HG03095 (cell line): ENCODE results near the gene PXN.

Source experiments
- ATAC-seq: cut with Tn5 transposase; IDR thresholded peaks from one replicate; pipeline ENCODE4 v1.9.1; 2021; ENCODE audit warnings: moderate library complexity; ENCODE audit not compliant: unreplicated experiment

Gene PXN

DNA sequence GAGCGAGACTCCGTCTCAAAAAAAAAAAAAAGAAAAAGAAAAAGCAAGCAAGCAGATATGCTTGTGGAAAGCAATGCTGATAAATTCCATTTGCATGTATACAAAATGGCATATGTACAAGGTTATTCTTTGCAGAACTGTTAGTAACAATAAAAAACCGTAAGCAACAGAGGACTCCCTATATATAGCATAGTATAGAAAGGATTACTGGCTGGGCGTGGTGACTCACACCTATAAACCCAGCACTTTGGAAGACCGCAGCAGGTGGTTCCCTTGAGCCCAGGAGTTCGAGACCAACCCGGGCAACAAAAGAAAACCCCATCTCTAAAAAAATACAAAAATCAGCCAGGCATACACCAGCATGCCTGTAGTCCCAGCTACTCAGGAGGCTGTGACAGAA, 84.6 kb downstream of the PXN start:
- no peak for ATAC-seq

DNA sequence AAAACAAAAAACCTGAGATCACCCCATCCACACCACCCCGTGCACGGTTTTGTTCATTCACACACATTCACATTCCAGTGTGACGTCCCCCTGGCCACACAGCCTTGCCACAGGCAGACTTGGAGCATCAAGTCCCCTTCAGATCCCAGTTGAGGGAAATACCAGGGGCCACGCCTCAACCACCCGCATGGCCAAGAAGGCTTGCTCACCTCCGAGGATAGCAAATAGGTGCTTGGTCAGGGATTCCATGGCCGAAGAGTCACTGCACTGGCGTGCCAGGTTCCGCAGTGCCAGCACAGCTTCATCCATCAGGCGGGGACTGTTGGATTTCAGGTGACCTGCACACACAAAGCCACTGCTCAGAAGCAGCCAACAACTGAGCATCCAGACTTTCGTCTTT, 90.0 kb downstream of the PXN start:
- no peak for ATAC-seq

DNA sequence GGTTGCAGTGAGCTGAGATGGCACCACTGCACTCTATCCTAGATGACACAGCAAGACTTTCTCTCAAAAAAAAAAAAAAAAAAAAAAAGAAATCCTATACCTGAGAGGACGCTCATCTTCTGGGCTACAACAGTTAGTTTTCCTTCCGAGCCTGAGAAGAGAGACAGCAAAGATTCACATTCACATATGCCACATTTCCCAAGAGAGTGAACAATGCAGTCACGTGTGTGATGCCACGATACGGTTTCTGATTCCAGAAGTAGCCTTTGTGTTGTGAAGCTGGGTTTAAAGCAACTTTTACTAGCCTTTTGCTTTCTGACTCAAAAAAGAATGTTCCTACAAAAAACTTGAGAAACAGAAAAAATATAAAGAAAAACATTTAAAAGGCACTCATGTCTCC, 90.5 kb downstream of the PXN start:
- ATAC-seq, result no peak

DNA sequence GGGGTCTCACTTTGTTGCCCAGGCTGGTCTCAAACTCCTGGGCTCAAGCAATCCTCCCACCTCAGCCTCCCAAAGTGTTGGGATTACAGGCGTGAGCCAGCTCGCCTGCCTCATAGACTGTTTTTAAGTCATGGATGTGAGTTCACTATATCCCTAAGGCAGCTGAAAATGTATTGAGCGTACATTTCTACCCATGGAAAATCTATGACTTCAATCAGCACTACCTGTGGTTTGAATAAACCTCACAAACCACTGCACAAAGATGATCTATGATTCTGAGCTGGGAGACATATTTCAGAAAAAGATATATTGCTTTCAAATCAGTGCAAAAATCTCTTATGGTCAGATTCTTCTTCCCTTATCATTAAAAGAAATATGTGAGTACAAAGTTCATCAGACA, 93.5 kb downstream of the PXN start:
- no peak for ATAC-seq

DNA sequence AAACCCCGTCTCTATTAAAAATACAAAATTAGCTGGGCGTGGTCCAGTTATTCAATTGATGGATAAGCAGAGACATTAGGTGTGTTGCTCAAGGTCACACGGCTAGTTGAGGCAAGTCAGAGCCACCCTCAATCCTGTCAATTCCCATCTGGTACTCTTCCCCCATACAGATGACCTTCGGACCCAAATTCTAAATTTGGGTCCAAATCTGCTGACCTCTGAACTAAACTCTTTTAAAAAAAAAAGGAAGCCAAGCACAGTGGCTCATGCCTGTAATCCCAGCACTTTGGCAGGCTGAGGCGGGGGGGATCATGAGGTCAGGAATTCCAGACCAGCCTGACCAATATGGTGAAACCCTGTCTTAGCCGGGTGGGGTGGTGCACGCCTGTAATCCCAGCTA, 94.9 kb downstream of the PXN start:
- ATAC-seq, result no peak

DNA sequence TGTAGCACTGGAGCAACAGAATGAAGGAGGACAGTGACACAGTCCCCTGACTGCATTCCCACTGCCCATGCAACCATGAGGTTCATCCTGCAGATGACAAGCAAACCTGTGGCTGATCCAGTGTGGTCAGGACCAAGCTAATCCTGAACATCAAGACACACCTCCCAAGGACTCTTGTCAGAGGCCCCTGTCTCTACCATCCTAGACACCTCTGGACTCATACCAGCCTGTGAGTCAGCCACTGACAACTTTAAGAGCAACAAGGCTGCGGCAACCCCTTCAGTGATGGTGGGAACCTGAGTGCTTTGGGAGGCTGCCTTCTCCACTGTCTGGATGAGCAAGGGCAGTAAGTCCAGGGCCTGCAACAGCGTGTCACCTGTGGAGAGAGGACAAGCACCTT, 95.6 kb downstream of the PXN start:
- ATAC-seq, result no peak

DNA sequence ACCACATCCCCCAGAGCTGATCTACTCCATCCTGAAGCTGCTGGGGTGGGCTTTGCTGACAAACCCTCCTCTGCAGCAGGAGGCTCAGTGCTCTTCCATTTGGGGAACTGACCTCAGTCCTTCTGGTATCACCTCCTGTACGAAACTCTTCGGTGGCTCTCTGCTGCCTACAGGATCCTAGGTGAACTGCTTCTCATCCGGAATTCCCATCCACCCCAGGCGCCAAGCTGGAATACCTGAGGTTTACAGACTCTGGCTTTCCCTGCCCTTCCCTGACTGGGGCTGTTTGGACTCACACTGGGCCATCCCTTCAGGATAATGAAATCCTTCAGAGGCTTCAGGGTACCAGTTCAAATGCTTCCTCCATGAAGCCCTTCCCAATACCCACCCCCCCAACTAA, 97.2 kb downstream of the PXN start:
- ATAC-seq, result no peak

DNA sequence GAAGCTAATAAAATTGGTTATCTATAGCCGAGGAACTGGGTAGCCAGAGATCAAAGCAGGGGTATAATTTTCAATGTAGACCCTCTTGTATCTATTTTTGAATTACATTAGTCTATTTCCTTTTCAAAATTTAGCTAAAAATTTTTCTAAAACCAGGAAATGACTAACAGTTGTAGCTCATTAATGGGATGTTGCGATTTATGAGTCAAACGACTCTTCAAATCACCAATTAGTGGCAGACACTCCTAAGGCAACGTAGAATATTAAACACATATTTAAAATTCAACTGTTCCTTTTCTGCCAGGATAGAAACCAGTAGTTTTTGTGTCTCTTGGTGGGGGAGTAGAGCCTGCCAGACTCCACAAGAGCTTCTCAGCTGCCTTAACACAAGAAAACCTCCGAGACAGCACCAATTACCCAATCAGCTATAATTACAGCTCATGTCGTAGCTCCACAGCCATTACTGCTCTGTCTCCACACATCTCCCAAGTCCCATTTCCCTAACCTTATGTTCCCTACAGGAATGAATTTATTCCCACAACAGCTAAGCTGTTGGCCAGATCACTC, 97.9 kb downstream of the PXN start:
- no peak for ATAC-seq

DNA sequence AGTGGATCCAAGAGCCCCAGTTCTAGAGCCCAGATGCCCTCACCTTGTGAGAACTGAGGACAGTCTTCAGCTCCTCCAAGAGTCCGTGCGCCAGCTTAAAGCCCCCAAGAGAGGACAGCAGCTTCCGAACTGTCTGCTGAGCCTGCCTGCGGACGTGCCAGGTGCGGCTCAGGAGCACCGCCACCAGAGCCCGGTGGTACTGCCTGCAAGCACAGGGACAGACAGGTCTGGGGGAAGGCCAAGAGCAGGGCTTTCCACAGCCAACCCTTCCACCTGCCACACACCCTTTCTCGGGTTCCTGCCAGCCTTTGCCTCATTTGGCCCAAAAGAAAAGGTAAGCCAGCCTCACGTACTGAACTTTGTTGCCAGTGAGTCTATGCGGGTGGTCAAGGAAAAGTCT, 101.2 kb downstream of the PXN start:
- no peak for ATAC-seq

DNA sequence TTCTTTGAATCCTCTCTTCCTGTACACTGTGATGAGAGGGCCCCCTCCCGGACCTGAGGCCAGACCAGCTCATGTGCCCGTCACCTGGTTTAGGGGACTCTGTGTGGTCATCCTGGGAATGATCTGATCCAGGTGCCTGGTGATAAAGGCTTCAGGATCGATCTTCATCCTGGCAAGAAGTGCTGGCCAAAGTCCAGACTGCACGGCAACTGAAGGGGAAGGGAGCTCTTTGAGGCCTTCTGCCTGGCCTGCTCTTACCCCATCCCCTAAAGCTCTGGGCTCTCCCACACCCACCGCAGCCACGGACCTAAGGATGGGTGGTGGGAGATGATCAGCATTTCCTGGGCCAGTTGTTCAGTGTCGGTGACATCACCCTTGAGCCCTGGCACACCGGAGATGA, 102.8 kb downstream of the PXN start:
- ATAC-seq, result no peak

DNA sequence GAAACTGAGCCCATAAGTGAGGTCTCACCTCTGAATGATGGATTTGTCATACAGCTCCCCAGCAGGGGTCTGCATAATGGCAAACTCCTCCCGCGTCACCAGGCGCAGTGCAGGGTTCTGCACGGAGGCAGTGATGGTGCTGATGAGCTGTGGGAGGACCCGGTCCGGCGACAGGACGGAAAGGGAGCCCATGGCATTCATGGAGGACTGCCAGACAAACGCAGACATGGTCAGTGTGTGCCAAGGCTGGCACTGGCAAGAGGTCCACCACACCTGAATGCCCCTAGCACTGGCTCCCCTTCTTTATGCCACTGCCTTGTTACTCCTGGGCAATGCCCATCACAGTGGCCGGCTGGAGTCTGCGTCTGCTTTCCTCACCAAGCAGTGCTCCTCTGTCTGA, 103.7 kb downstream of the PXN start:
- ATAC-seq, result no peak
